ENCODE measurements around the gene ASPRV1. TPM values are rescaled to one million over a fixed set of nuclear protein-coding genes. Genes with fewer than 3 reads are reported as not detected.

The ASPRV1 gene
- total RNA-seq, 1 donor from 2014 or later = 1.7 TPM

- DNase-seq (ENCODE audit: low read depth, low spot score) = no peak
- H3K27me3 Mint-ChIP-seq (ENCODE audit: low read depth) = no peaks in the 10 kb centered on the region
- H3K4me3 Mint-ChIP-seq = no peak overlapping the region
- H3K36me3 Mint-ChIP-seq (ENCODE audit: low read depth) = no peaks in the 10 kb centered on the region
- no peaks in the 10 kb centered on the region for H3K4me1 Mint-ChIP-seq
- H3K9me3 Mint-ChIP-seq = no peaks in the 10 kb centered on the region
- no peak for TF ChIP-seq CTCF (conservative IDR thresholded peaks at IDR 0.05)
- no peak overlapping the region for H3K27ac Mint-ChIP-seq (ENCODE audit: unreplicated experiment)
Observed at GRCh38 chr2:69998761-69999160, 37.3 kb upstream of the ASPRV1 start.

- Mint-ChIP-seq H3K4me3 (no peak overlapping the region), H3K9me3 (no peaks in the 10 kb centered on the region), H3K27me3 (ENCODE audit: low read depth) (no peaks in the 10 kb centered on the region), H3K4me1 (no peaks in the 10 kb centered on the region), H3K36me3 (ENCODE audit: low read depth) (no peaks in the 10 kb centered on the region), H3K27ac (ENCODE audit: unreplicated experiment) (no peak overlapping the region)
- TF ChIP-seq CTCF (conservative IDR thresholded peaks at IDR 0.05) = no peak
- DNase-seq (ENCODE audit: low read depth, low spot score) = no peak
Observed at GRCh38 chr2:69997015-69997830, 35.8 kb upstream of the ASPRV1 start.

DNA sequence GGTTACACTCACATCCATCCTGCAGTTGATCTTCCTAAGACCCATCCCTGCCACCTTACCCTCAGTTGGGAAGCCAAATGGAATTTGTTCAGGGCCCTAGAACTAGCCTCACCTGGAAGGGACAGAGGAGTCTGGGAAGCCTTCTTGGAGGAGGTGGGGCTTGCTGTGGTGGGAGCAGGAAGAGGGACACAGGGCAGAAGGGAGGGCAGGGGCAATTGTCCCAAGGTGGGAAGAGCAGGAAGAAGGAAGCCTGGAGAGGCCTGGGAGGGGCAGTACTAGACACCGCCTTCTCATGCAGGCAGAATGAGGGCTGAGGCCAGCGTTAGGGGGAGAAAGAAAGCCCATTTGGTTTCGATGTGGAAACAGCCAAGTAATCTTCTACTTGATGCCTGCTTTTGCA, 34.1 kb upstream of the ASPRV1 start:
- Mint-ChIP-seq H3K36me3 (ENCODE audit: low read depth) (no peaks in the 10 kb centered on the region), H3K27me3 (ENCODE audit: low read depth) (no peaks in the 10 kb centered on the region), H3K27ac (ENCODE audit: unreplicated experiment) (no peak overlapping the region), H3K4me1 (no peaks in the 10 kb centered on the region), H3K4me3 (no peak overlapping the region), H3K9me3 (no peaks in the 10 kb centered on the region)
- DNase-seq (ENCODE audit: low read depth, low spot score) = no peak
- no peak for TF ChIP-seq CTCF (conservative IDR thresholded peaks at IDR 0.05)

DNA sequence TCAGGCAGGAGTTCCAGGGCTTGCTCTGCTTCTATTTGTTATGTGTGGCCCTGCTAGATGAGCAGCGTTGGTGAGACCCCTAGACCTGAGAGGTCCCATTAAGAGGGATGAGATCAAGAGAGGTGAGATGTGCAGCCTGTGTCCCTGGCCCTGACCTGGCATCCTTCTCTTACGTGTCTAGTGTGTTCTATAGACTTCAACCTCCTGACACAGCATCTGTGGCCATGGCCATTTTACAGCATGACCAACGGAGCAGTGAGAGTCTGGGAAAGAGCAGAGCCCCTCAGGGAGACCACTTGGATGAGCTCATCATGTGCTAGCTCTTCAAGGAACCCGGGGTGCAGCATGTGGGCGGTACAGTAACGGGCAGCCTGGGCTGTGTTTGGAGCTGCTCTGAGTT, 32.7 kb upstream of the ASPRV1 start:
- no peaks in the 10 kb centered on the region for H3K9me3 Mint-ChIP-seq
- H3K4me1 Mint-ChIP-seq = no peaks in the 10 kb centered on the region
- DNase-seq (ENCODE audit: low read depth, low spot score) = no peak
- H3K4me3 Mint-ChIP-seq = no peak overlapping the region
- no peak overlapping the region for H3K27ac Mint-ChIP-seq (ENCODE audit: unreplicated experiment)
- H3K36me3 Mint-ChIP-seq (ENCODE audit: low read depth) = no peaks in the 10 kb centered on the region
- H3K27me3 Mint-ChIP-seq (ENCODE audit: low read depth) = no peaks in the 10 kb centered on the region
- TF ChIP-seq CTCF (conservative IDR thresholded peaks at IDR 0.05) = no peak

DNA sequence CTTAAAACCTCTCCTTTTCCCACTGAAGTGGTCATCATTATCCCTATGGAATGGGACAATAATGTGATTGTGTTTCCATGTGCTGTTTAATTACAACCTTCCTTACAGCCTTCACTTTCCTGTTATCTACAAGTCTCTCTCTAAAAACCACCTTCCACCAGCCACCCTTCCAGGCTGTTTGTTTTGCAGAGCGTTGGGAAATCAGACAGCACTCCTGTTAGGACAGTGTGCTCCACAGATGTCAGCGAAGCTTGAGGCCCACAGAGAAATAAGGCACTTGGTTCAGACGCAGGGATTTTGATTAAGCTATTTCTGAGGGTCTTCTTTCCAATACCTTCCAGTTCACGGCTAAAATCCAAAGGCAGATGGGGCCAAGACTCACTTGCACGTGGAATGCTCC, 32.3 kb upstream of the ASPRV1 start:
- Mint-ChIP-seq H3K36me3 (ENCODE audit: low read depth) (no peaks in the 10 kb centered on the region), H3K27me3 (ENCODE audit: low read depth) (no peaks in the 10 kb centered on the region), H3K4me1 (no peaks in the 10 kb centered on the region), H3K9me3 (no peaks in the 10 kb centered on the region), H3K4me3 (no peak overlapping the region), H3K27ac (ENCODE audit: unreplicated experiment) (no peak overlapping the region)
- DNase-seq (ENCODE audit: low read depth, low spot score) = no peak
- no peak for TF ChIP-seq CTCF (conservative IDR thresholded peaks at IDR 0.05)

All from neural crest cell (in vitro differentiated cells).